Gastrocnemius medialis (tissue), 4 donors: ENCODE data around the gene IQCE.

Source experiments
- POLR2A ChIP-seq, 2 donors: fragments of 450-650 bp; IDR thresholded peaks; one replicate each; pipeline ENCODE4 v1.6.1; 2017; ENCODE audit warnings: antibody characterized with exemption in 2 of 2, mild to moderate bottlenecking in 2 of 2, moderate library complexity in 2 of 2
- TF ChIP-seq, protein P1 (sequence below), 5 experiments: fragments of 450-650 bp in 3 of 5; fragments of 200-600 bp in 2 of 5; sonication (generic) in 2 of 5; IDR thresholded peaks in 4 of 5; conservative IDR thresholded peaks in 1 of 5; 1 replicate in 4 of 5; 2 replicates in 1 of 5; pipeline ENCODE4 v1.5.1; 2016 to 2019; ENCODE audit warnings: antibody characterized with exemption in 5 of 5, mild to moderate bottlenecking in 3 of 5, moderate library complexity in 3 of 5

DNA sequence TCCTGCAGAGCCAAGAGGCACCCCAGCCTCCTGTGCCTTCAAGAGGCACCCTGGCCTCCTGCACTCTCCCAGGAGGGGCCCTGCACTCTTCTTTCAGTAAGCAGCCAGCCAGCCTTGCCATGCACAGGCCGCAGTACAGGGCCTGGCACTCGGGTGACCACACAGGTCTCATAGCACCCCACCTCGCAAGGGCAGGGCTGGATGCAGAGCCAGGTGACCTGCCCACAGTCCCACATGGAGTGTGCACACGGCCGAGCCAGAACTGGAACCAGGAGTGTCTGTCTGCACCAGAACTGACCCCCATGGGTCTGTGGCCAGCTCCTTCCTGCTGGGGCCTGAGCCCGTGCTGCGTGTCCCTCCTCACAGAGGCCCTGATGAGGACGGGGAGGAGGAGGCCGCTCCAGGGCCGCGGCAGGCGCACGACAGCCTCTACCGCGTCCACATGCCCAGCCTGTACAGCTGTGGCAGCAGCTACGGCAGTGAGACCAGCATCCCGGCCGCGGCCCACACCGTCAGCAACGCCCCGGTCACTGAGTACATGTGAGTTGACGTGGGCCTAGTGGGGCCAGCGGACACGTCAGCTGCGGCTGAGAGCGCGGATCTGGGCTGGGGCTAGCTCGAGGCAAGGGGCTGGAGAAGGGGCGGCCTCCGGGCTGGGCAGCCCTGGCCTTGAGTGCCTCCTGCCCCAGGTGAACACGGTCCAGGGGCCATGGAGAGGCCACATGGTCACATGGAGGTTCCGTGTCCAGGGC lies 99.3 kb downstream of the IQCE start:
- TF ChIP-seq, protein P1, sequence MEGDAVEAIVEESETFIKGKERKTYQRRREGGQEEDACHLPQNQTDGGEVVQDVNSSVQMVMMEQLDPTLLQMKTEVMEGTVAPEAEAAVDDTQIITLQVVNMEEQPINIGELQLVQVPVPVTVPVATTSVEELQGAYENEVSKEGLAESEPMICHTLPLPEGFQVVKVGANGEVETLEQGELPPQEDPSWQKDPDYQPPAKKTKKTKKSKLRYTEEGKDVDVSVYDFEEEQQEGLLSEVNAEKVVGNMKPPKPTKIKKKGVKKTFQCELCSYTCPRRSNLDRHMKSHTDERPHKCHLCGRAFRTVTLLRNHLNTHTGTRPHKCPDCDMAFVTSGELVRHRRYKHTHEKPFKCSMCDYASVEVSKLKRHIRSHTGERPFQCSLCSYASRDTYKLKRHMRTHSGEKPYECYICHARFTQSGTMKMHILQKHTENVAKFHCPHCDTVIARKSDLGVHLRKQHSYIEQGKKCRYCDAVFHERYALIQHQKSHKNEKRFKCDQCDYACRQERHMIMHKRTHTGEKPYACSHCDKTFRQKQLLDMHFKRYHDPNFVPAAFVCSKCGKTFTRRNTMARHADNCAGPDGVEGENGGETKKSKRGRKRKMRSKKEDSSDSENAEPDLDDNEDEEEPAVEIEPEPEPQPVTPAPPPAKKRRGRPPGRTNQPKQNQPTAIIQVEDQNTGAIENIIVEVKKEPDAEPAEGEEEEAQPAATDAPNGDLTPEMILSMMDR (IDR thresholded peaks at IDR 0.05 in 4 of 5, conservative IDR thresholded peaks at IDR 0.05 in 1 of 5) = no peak
- no peak for TF ChIP-seq POLR2A (IDR thresholded peaks at IDR 0.05)
